Ovary (tissue), 3 donors: ENCODE results near the gene DOCK1.

Source experiments
- EP300 ChIP-seq: sonication (generic); formaldehyde crosslinking; IDR thresholded peaks from one replicate; pipeline ENCODE4 v1.6.1; 2017; ENCODE audit warnings: antibody characterized with exemption
- POLR2A ChIP-seq: fragments of 450-650 bp; IDR thresholded peaks from one replicate; pipeline ENCODE4 v1.6.1; 2017; ENCODE audit warnings: antibody characterized with exemption, mild to moderate bottlenecking, moderate library complexity
- TF ChIP-seq, protein P1 (sequence below), 3 donors: fragments of 450-650 bp in 2 of 3; fragments of 200-600 bp in 1 of 3; IDR thresholded peaks; one replicate each; pipeline versions ENCODE4 v1.5.1 to v1.8.0; 2016 to 2022; ENCODE audit warnings: antibody characterized with exemption in 3 of 3, mild to moderate bottlenecking in 1 of 3
- donor health status: DM: no; HTN: no; CAD: no.

DNA sequence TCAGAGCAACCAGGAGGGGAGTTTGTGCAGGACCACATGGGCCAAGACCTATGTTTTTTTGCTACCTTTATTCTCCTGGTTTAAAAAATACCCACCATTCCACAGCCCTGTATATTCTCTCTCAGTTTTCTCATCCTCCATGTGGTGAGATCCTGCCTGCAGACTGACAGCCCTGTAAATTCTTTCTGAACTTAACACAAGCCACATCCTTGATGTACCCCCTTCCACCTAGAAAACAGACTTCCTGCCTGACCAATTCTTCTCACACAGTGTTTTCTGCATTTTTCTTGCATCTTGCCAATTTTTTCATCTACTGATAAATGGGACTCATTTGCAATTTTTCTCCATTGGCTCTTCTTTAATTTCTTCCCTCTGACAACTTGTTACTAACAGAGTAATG lies 212.8 kb downstream of the DOCK1 start:
- TF ChIP-seq, protein P1, sequence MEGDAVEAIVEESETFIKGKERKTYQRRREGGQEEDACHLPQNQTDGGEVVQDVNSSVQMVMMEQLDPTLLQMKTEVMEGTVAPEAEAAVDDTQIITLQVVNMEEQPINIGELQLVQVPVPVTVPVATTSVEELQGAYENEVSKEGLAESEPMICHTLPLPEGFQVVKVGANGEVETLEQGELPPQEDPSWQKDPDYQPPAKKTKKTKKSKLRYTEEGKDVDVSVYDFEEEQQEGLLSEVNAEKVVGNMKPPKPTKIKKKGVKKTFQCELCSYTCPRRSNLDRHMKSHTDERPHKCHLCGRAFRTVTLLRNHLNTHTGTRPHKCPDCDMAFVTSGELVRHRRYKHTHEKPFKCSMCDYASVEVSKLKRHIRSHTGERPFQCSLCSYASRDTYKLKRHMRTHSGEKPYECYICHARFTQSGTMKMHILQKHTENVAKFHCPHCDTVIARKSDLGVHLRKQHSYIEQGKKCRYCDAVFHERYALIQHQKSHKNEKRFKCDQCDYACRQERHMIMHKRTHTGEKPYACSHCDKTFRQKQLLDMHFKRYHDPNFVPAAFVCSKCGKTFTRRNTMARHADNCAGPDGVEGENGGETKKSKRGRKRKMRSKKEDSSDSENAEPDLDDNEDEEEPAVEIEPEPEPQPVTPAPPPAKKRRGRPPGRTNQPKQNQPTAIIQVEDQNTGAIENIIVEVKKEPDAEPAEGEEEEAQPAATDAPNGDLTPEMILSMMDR (IDR thresholded peaks at IDR 0.05) = no peak
- TF ChIP-seq POLR2A (no peak), EP300 (no peak)
